Aorta (tissue), 5 donors: ENCODE data around the gene ELN. TPM values are rescaled to one million over a fixed set of nuclear protein-coding genes. Genes with fewer than 3 reads are reported as not detected.
A peak's percentile ranks its signal among the peaks of the same experiment; 100 is the strongest.

ENCODE experiments used
- ATAC-seq: fragments of 200-7000 bp; cut with Tn5 transposase; one replicate; pipeline ENCODE4 v1.9.1; 2022; ENCODE audit warnings: moderate library complexity; ENCODE audit not compliant: low FRiP score
- DNase-seq, 2 donors: peaks; one replicate each; pipeline ENCODE4 v3.0.0-alpha.2; 2020
- H3K27ac ChIP-seq, 2 donors: one replicate each; pipeline ENCODE4 v1.5.1; 2013; ENCODE audit warnings: low read length in 2 of 2, mild to moderate bottlenecking in 2 of 2, moderate library complexity in 2 of 2, control low read depth in 1 of 2, inconsistent platforms in 1 of 2, low read depth in 1 of 2
- H3K27me3 ChIP-seq, 2 donors: one replicate each; pipeline ENCODE4 v1.6.1; 2013; ENCODE audit warnings: control low read depth in 1 of 2, low read length in 1 of 2, mild to moderate bottlenecking in 1 of 2, moderate library complexity in 1 of 2; ENCODE audit not compliant: insufficient read depth in 2 of 2, control insufficient read depth in 1 of 2
- H3K36me3 ChIP-seq, 2 donors: one replicate each; pipeline ENCODE4 v1.6.1; 2013; ENCODE audit warnings: control low read depth in 1 of 2, low read length in 1 of 2, mild to moderate bottlenecking in 1 of 2; ENCODE audit not compliant: insufficient read depth in 2 of 2, control insufficient read depth in 1 of 2
- H3K4me1 ChIP-seq, 2 donors: one replicate each; pipeline ENCODE4 v1.6.1; 2013; ENCODE audit warnings: low read length in 2 of 2, control low read depth in 1 of 2, mild to moderate bottlenecking in 1 of 2, moderate library complexity in 1 of 2; ENCODE audit not compliant: insufficient read depth in 2 of 2, control insufficient read depth in 1 of 2
- H3K4me3 ChIP-seq, 2 donors: one replicate each; pipeline ENCODE4 v1.5.1; 2013; ENCODE audit warnings: low read length in 2 of 2, control low read depth in 1 of 2, mild to moderate bottlenecking in 1 of 2
- H3K9me3 ChIP-seq: one replicate; pipeline ENCODE4 v1.6.1; 2013; ENCODE audit warnings: mild to moderate bottlenecking, low read length; ENCODE audit not compliant: control insufficient read depth
- WGBS, 2 donors: extraction: QIAGEN DNeasy Blood & Tissue Kit; methylation state at CpG; one replicate each; pipeline ENCODE4 v1.1.7; 2013; 5-methylcytosine and 5-hydroxymethylcytosine counted together
- intact Hi-C, 2 donors: fragments of 100-400 bp; cut with DNase I; formaldehyde crosslinking; loops; one replicate each; pipeline versions ENCODE4 v1.14.2 to v1.15.0; 2022
- polyA plus RNA-seq, 2 donors: library from polyadenylated mRNA; stranded (reverse); fragments of 200-250 nt; gene quantifications; one replicate each; pipeline ENCODE4 v1.2.3, GENCODE V29; 2013
- total RNA-seq, 2 donors: library from RNA; stranded (reverse); fragmentation: NEBNext Ultra II Directional; extraction: Animal tissue kit (Norgen Biotek cat#: 25700); gene quantifications; one replicate each; pipeline ENCODE4 v1.2.1, GENCODE V29; 2021
- donor health status: healthy with polysubstance abuse.
- donor health status: Bipolar disorder and iron deficiency.
- donor health status: DM: no; HTN: no; CAD: no.
- donor health status: DM: no; HTN: no; CAD: no.
- donor health status: DM: yes; HTN: yes; CAD: no.

The ELN gene
- total and polyA plus RNA-seq, 4 donors = 262 to 1,097 (median 696) TPM

GRCh38 chr7:74023092-74023536, 4.9 kb upstream of the ELN start:
- no peaks in the 10 kb centered on the region for H3K27me3 ChIP-seq
- no peaks in the 10 kb centered on the region for H3K36me3 ChIP-seq
- H3K4me1 ChIP-seq = peaks cover 0 to 8% of the 10 kb centered on the region in 2 donors
- intact Hi-C loops = loop anchor here (5.0 to 10.0 kb wide), 2 partner anchors 48 to 141 kb away; no protein-coding TSS in a partner anchor
- no peaks in the 10 kb centered on the region for H3K9me3 ChIP-seq
- H3K27ac ChIP-seq = peak overlapping the region; percentile 72 to 93
- WGBS, 2 donors = 1 to 2% methylated on average over 12 of the region's 12 CpGs
- DNase-seq = peak; percentile 80 to 94
- no peak overlapping the region for H3K4me3 ChIP-seq
- peak; percentile 55 for ATAC-seq

DNA sequence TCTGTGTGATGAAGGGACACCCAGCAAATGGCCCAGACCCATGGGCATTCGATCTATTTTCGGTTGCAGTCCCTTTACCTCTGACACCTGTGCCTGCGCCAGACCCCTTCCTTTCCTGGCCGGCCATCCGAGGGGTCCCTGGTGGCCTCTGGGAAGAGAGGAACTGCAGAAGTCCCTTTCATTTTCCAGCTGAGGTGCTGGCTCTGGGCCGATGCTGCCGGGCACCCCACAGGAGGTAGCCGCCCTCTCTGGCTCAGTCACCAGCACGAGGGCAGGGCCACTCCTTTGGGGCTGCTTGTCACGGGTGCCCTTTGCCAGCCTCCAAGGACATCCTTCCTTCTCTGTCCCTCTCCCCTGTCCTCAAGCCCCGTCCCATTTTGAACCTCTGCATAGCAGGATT, 4.2 kb upstream of the ELN start:
- Histone ChIP-seq H3K4me1 (peaks cover 0 to 8% of the 10 kb centered on the region in 2 donors), H3K9me3 (no peaks in the 10 kb centered on the region), H3K4me3 (no peak overlapping the region), H3K27me3 (no peaks in the 10 kb centered on the region), H3K27ac (peak overlapping the region; percentile 72 to 93), H3K36me3 (no peaks in the 10 kb centered on the region)
- DNase-seq (peak in 1 of 2 donors; percentile 73), ATAC-seq (no peak)
- intact Hi-C loops = loop anchor here (5.0 to 10.0 kb wide), 2 partner anchors 49 to 141 kb away; no protein-coding TSS in a partner anchor
- WGBS, 2 donors = 7 to 11% methylated on average over 11 of the region's 11 CpGs

DNA sequence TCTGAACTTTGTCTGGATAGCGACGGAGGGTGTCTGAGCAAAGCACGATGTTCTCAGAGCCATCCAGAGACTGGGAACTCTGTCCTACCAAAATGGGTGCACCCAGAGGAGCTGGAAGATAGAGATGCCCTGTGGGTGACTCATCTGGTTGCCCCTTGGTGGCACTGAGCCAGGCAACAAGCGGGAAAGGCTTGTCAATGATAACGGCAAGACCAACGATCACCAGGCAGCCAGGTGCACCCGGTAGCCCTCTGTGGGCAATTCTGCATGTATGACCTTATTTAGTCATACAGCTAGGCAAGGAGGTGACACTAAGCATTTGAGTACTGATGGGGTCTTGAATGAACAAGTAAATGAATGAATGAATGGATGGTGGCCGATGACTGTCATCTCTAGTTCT, 2.8 kb upstream of the ELN start:
- peaks cover 0 to 8% of the 10 kb centered on the region in 2 donors for H3K4me1 ChIP-seq
- 15 to 16% methylated on average over 8 of the region's 8 CpGs for WGBS, 2 donors
- H3K27ac ChIP-seq = peak overlapping the region in 1 of 2 donors; percentile 77
- no peaks in the 10 kb centered on the region for H3K9me3 ChIP-seq
- no peaks in the 10 kb centered on the region for H3K36me3 ChIP-seq
- intact Hi-C loops = loop anchor here (5.0 to 10.0 kb wide), 3 partner anchors 33 to 133 kb away; no protein-coding TSS in a partner anchor
- no peak for DNase-seq
- no peak overlapping the region for H3K4me3 ChIP-seq
- no peak for ATAC-seq
- no peaks in the 10 kb centered on the region for H3K27me3 ChIP-seq

DNA sequence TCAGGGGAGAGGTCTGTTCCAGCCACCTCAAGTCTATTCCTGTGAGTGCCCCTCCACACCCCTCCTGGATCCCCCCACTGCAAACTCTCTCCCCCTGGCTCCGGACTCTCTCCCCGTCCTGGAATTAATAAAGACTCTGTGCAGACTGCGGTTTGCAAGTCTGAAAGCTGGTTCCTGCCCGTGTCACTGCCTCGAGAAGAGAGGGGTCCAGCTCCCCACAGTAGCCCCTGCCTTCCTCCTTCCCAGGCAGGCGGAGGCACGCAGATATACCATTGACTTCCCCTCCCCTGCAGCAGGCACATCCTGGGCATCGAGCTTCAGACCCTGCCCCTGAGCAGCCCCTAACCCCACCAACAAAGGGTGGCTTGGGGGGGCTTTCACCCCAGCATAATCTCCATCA, 2.2 kb upstream of the ELN start:
- H3K9me3 ChIP-seq = no peaks in the 10 kb centered on the region
- intact Hi-C loops = loop anchor here (2.0 to 10.0 kb wide), 4 partner anchors 33 to 133 kb away; no protein-coding TSS in a partner anchor
- H3K27me3 ChIP-seq = no peaks in the 10 kb centered on the region
- H3K4me3 ChIP-seq = no peak overlapping the region
- H3K4me1 ChIP-seq = peaks cover 0 to 8% of the 10 kb centered on the region in 2 donors
- H3K36me3 ChIP-seq = no peaks in the 10 kb centered on the region
- DNase-seq (no peak), ATAC-seq (no peak)
- H3K27ac ChIP-seq = peak overlapping the region; percentile 51 to 77
- WGBS, 2 donors = 18 to 20% methylated on average over 8 of the region's 8 CpGs

GRCh38 chr7:74026406-74026902, 1.5 kb upstream of the ELN start:
- no peak for ATAC-seq
- DNase-seq = peak in 1 of 2 donors; percentile 71
- Histone ChIP-seq H3K27ac (peak overlapping the region; percentile 51 to 77), H3K4me3 (no peak overlapping the region), H3K36me3 (no peaks in the 10 kb centered on the region), H3K9me3 (no peaks in the 10 kb centered on the region), H3K27me3 (no peaks in the 10 kb centered on the region), H3K4me1 (peaks cover 0 to 8% of the 10 kb centered on the region in 2 donors)
- WGBS, 2 donors = 10 to 15% methylated on average over 6 of the region's 6 CpGs
- intact Hi-C loops = loop anchor here (2.0 to 10.0 kb wide), 4 partner anchors 34 to 134 kb away; no protein-coding TSS in a partner anchor

- intact Hi-C loops = loop anchor here (2.0 to 10.0 kb wide), 4 partner anchors 35 to 135 kb away; no protein-coding TSS in a partner anchor
- Histone ChIP-seq H3K36me3 (no peaks in the 10 kb centered on the region), H3K9me3 (no peaks in the 10 kb centered on the region), H3K4me1 (peaks cover 0 to 8% of the 10 kb centered on the region in 2 donors), H3K4me3 (no peak overlapping the region), H3K27me3 (no peaks in the 10 kb centered on the region), H3K27ac (peak overlapping the region; percentile 83 to 89)
- ATAC-seq (peak; percentile 82), DNase-seq (peak; percentile 89 to 95)
- WGBS, 2 donors = 2 to 4% methylated on average over 18 of the region's 18 CpGs
Measured at GRCh38 chr7:74026903-74027682, 880 bp upstream of the ELN start.

DNA sequence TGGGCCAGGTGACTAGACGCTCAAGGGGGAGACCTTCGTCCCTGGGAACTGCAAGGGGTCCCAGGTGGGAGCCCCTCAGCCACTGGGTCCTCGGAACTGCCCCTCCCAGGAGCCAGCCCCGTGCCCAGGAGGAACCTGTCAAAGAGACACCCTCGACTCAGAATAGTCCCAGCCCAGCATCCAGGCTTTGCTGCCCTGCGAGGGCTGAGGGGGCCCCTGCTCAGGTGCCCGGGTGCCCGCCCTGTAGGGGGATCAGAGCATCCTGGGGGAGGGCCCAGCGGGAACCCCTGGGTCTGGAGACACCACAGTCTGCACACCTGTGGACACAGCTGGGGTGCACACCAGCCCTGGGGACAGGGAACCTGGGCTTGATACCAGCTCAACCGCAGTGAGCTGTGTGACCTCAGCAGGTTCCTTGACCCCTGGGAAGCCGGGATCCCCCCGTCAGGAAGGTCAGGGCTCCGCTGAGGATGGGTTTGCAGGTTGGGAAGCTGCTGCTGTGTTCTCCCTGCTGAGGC, 407 bp downstream of the ELN start:
- 2 to 3% methylated on average over 13 of the region's 13 CpGs for WGBS, 2 donors
- no peaks in the 10 kb centered on the region for H3K27me3 ChIP-seq
- H3K4me1 ChIP-seq = peaks cover 0 to 8% of the 10 kb centered on the region in 2 donors
- peak overlapping the region; percentile 47 to 97 for H3K27ac ChIP-seq
- peak overlapping the region; percentile 76 to 78 for H3K4me3 ChIP-seq
- DNase-seq (peak in 1 of 2 donors; percentile 76), ATAC-seq (peak; percentile 2)
- intact Hi-C loops = loop anchor here (5.0 to 10.0 kb wide), 3 partner anchors 36 to 136 kb away; no protein-coding TSS in a partner anchor
- H3K36me3 ChIP-seq = no peaks in the 10 kb centered on the region
- no peaks in the 10 kb centered on the region for H3K9me3 ChIP-seq

- no peaks in the 10 kb centered on the region for H3K36me3 ChIP-seq
- ATAC-seq = no peak
- H3K4me3 ChIP-seq = peak overlapping the region; percentile 76 to 78
- peak overlapping the region; percentile 24 to 97 for H3K27ac ChIP-seq
- WGBS, 2 donors = 0 to 2% methylated on average over 18 of the region's 18 CpGs
- DNase-seq = peak; percentile 66 to 77
- no peaks in the 10 kb centered on the region for H3K9me3 ChIP-seq
- intact Hi-C loops = loop anchor here (5.0 to 10.0 kb wide), 3 partner anchors 37 to 137 kb away; no protein-coding TSS in a partner anchor
- peaks cover 0 to 8% of the 10 kb centered on the region in 2 donors for H3K4me1 ChIP-seq
- H3K27me3 ChIP-seq = no peaks in the 10 kb centered on the region
Measured at GRCh38 chr7:74029089-74029785, 1.3 kb downstream of the ELN start.
